HepG2 (cell line): ENCODE results near the gene TRIM10. TPM values are rescaled to one million over a fixed set of nuclear protein-coding genes. Genes with fewer than 3 reads are reported as not detected.

Experiments used
- AHDC1 ChIP-seq: sonication (generic); formaldehyde crosslinking; IDR thresholded peaks from 2 replicates; pipeline ENCODE4 v1.5.1; 2020; ENCODE audit warnings: mild to moderate bottlenecking, missing genetic modification reagents, borderline replicate concordance
- ARNTL ChIP-seq: sonication (generic); formaldehyde crosslinking; IDR thresholded peaks from 2 replicates; pipeline ENCODE4 v1.4.0; 2020; ENCODE audit warnings: mild to moderate bottlenecking, missing genetic modification reagents
- ETV6 ChIP-seq: sonication (generic); formaldehyde crosslinking; conservative IDR thresholded peaks from 2 replicates; pipeline ENCODE4 v1.4.0; 2020; ENCODE audit warnings: missing genetic modification reagents
- FOXO4 ChIP-seq: sonication (generic); formaldehyde crosslinking; conservative IDR thresholded peaks from 2 replicates; pipeline ENCODE4 v1.8.1; 2023; ENCODE audit warnings: missing genetic modification reagents
- FOXP1 ChIP-seq, 2 experiments: fragments of 450-650 bp in 1 of 2; IDR thresholded peaks; 2 replicates each; pipeline ENCODE4 v1.6.1; 2017 to 2018; ENCODE audit warnings: antibody characterized with exemption in 1 of 2
- FUBP1 ChIP-seq: sonication (generic); formaldehyde crosslinking; IDR thresholded peaks from 2 replicates; pipeline ENCODE4 v1.5.1; 2020; ENCODE audit warnings: missing genetic modification reagents, mild to moderate bottlenecking, borderline replicate concordance
- GABPA ChIP-seq, 2 experiments: IDR thresholded peaks; 2 replicates each; pipeline ENCODE4 v1.6.1; 2011 to 2016; ENCODE audit warnings: low read depth in 2 of 2, low read length in 1 of 2, missing biosample characterization in 1 of 2, missing genetic modification characterization in 1 of 2
- GMEB1 ChIP-seq: sonication (generic); formaldehyde crosslinking; IDR thresholded peaks from 2 replicates; pipeline ENCODE4 v1.5.1; 2020; ENCODE audit warnings: missing genetic modification reagents, mild to moderate bottlenecking, borderline replicate concordance
- HES4 ChIP-seq: sonication (generic); formaldehyde crosslinking; IDR thresholded peaks from 2 replicates; pipeline ENCODE4 v1.9.0; 2021; ENCODE audit warnings: mild to moderate bottlenecking, missing genetic modification reagents, borderline replicate concordance
- KDM2A ChIP-seq: sonication (generic); formaldehyde crosslinking; IDR thresholded peaks from 2 replicates; pipeline ENCODE4 v1.4.0; 2020; ENCODE audit warnings: low read depth, missing genetic modification reagents, borderline replicate concordance
- MTERF4 ChIP-seq: sonication (generic); formaldehyde crosslinking; IDR thresholded peaks from 2 replicates; pipeline ENCODE4 v1.8.0; 2023; ENCODE audit warnings: mild to moderate bottlenecking, missing genetic modification reagents
- PHF8 ChIP-seq: sonication (generic); formaldehyde crosslinking; IDR thresholded peaks from 2 replicates; pipeline ENCODE4 v1.5.0; 2020; ENCODE audit warnings: missing genetic modification reagents
- PRMT3 ChIP-seq: sonication (generic); formaldehyde crosslinking; IDR thresholded peaks from 2 replicates; pipeline ENCODE4 v1.8.1; 2022; ENCODE audit warnings: low read depth, mild to moderate bottlenecking, moderate library complexity, missing genetic modification reagents, borderline replicate concordance
- RFX3 ChIP-seq: IDR thresholded peaks from 2 replicates; pipeline ENCODE4 v1.6.1; 2016; ENCODE audit warnings: missing biosample characterization, missing genetic modification reagents
- RNF2 ChIP-seq: fragments of 450-650 bp; conservative IDR thresholded peaks from 2 replicates; pipeline ENCODE4 v1.6.1; 2016; ENCODE audit warnings: low read depth
- SOX6 ChIP-seq, 2 experiments: fragments of 450-650 bp in 1 of 2; sonication (generic) in 1 of 2; formaldehyde crosslinking in 1 of 2; IDR thresholded peaks; 2 replicates each; pipeline versions ENCODE4 v1.4.0 to v1.6.1; 2017 to 2020; ENCODE audit warnings: antibody characterized with exemption in 1 of 2, mild to moderate bottlenecking in 1 of 2, missing genetic modification reagents in 1 of 2
- ZNF136 ChIP-seq: sonication (generic); formaldehyde crosslinking; IDR thresholded peaks from 2 replicates; pipeline ENCODE4 v1.8.1; 2022; ENCODE audit warnings: low read depth, mild to moderate bottlenecking, moderate library complexity, missing genetic modification reagents
- ZNF891 ChIP-seq: sonication (generic); formaldehyde crosslinking; IDR thresholded peaks from 2 replicates; pipeline ENCODE4 v1.5.0; 2020; ENCODE audit warnings: mild to moderate bottlenecking, missing genetic modification reagents
- polyA plus RNA-seq, 8 experiments: library from polyadenylated mRNA; depleted of rRNA in 3 of 8; stranded (reverse) in 7 of 8; unstranded in 1 of 8; fragments of >200 nt; fragmentation: Illumina TruSeq in 4 of 8; extraction: Trizol in 4 of 8; gene quantifications; 2 replicates each; pipeline versions ENCODE4 v1.2.1 to v1.2.3, GENCODE V29; 2011 to 2016; ENCODE audit warnings: low read depth in 4 of 8, missing spikeins in 1 of 8, mixed read lengths in 1 of 8; ENCODE audit not compliant: insufficient read depth in 1 of 8
- total RNA-seq, 5 experiments: library from RNA; depleted of rRNA; stranded (reverse); fragments of >200 nt; fragmentation: Illumina TruSeq; extraction: Trizol; gene quantifications; 2 replicates each; pipeline ENCODE4 v1.2.3, GENCODE V29; 2016; ENCODE audit warnings: low read depth in 1 of 5

TRIM10 gene
- total and polyA plus RNA-seq, 2 of the 13 experiments (the other 11 are each of a cell fraction or from before 2014, with no cell fraction given) = 4.1 to 6.8 TPM

- TF ChIP-seq AHDC1 (no peak), ZNF891 (CRISPR knock-in tag) (no peak), GMEB1 (CRISPR knock-in tag) (no peak), MTERF4 (CRISPR knock-in tag) (0 out of 2 replicates have a peak, but pooled peaks have one; percentile 10), FOXP1 (IDR thresholded peaks at IDR 0.05) (no peak), FOXP1 (CRISPR knock-in tag; IDR thresholded peaks at IDR 0.05) (no peak), RNF2 (no peak), KDM2A (CRISPR knock-in tag) (no peak), ZNF136 (CRISPR knock-in tag) (no peak), HES4 (CRISPR knock-in tag) (no peak), ETV6 (CRISPR knock-in tag) (no peak), FUBP1 (CRISPR knock-in tag) (no peak), PRMT3 (CRISPR knock-in tag) (no peak), PHF8 (CRISPR knock-in tag) (no peak), GABPA (IDR thresholded peaks at IDR 0.05; ENCODE audit: low read depth, low read length) (no peak), GABPA (CRISPR knock-in tag; IDR thresholded peaks at IDR 0.05; ENCODE audit: low read depth) (no peak), SOX6 (IDR thresholded peaks at IDR 0.05) (no peak), SOX6 (CRISPR knock-in tag; IDR thresholded peaks at IDR 0.05) (no peak), FOXO4 (0 out of 2 replicates have a peak, but pooled peaks have one; percentile 58), RFX3 (CRISPR knock-in tag) (no peak), ARNTL (CRISPR knock-in tag) (no peak)
These were observed 45.1 kb upstream of the TRIM10 start (continued) for GRCh38 chr6:30206152-30206551.
